ENCODE measurements around the gene DCUN1D3. TPM values are rescaled to one million over a fixed set of nuclear protein-coding genes. Genes with fewer than 3 reads are reported as not detected.

Gene DCUN1D3
- total RNA-seq, 1 experiment from 2014 or later, result 16.1 TPM

GRCh38 chr16:20812510-20812909 is 87.6 kb downstream of the DCUN1D3 start:
- Mint-ChIP-seq H3K36me3 (ENCODE audit: insufficient read depth in 1 of 3, low read depth in 3 of 3) (peaks cover 3 to 23% (median 16%) of the 10 kb centered on the region in 3 experiments; a peak in 5 of 7 replicates), H3K4me1 (peaks cover 7 to 8% of the 10 kb centered on the region in 2 experiments; a peak in 3 of 4 replicates), H3K27me3 (ENCODE audit: low read depth) (no peaks in the 10 kb centered on the region), H3K27ac (no peak overlapping the region), H3K4me3 (no peak overlapping the region), H3K9me3 (no peaks in the 10 kb centered on the region)
- no peak for TF ChIP-seq CTCF (conservative IDR thresholded peaks at IDR 0.05)
- Histone ChIP-seq H3K27ac (ENCODE audit: insufficient read length, low read depth, low read length) (no peak overlapping the region), H2AFZ (ENCODE audit: low read length) (no peak overlapping the region), H3K4me1 (ENCODE audit: insufficient read depth, low read length) (no peaks in the 10 kb centered on the region), H2BK5ac (ENCODE audit: insufficient read length, low read length) (no peak overlapping the region), H2BK120ac (ENCODE audit: low read depth, low read length, poor library complexity, severe bottlenecking) (no peak overlapping the region), H4K8ac (replicated peaks; ENCODE audit: insufficient read length, low read depth, low read length) (no peak overlapping the region), H3K23ac (ENCODE audit: insufficient read length, low read depth, low read length) (no peak overlapping the region), H4K91ac (ENCODE audit: insufficient read length, low read depth, low read length) (no peak overlapping the region), H2BK15ac (ENCODE audit: low read depth, low read length) (no peak overlapping the region), H2BK20ac (ENCODE audit: low read depth, low read length, poor library complexity, severe bottlenecking) (no peak overlapping the region), H4K5ac (ENCODE audit: insufficient read length, low read depth, low read length) (no peak overlapping the region), H3K4me2 (ENCODE audit: insufficient read depth, insufficient read length, low read length) (no peak overlapping the region), H3K79me2 (ENCODE audit: insufficient read depth, low read length) (no peaks in the 10 kb centered on the region), H4K20me1 (ENCODE audit: control insufficient read depth, insufficient read depth, insufficient read length) (no peaks in the 10 kb centered on the region), H2AK5ac (ENCODE audit: insufficient read length, low read length) (no peak overlapping the region), H3K27me3 (ENCODE audit: insufficient read depth, low read length) (no peaks in the 10 kb centered on the region), H2BK12ac (ENCODE audit: insufficient read length, low read depth, low read length) (no peak overlapping the region), H3K4ac (ENCODE audit: low read depth, low read length) (no peak overlapping the region), H3K18ac (ENCODE audit: insufficient read length, low read depth, low read length) (no peak overlapping the region), H3K9me3 (ENCODE audit: control insufficient read depth, low read depth, low read length) (no peaks in the 10 kb centered on the region), H3K9ac (ENCODE audit: extremely low read depth, insufficient read length, low read length) (no peak overlapping the region), H3K23me2 (ENCODE audit: insufficient read length, low read depth, low read length, poor library complexity, severe bottlenecking) (no peaks in the 10 kb centered on the region), H3T11ph (ENCODE audit: low read length) (no peak overlapping the region), H3K56ac (ENCODE audit: insufficient read length, low read depth, low read length) (no peak overlapping the region), H3K79me1 (ENCODE audit: insufficient read depth, low read depth, low read length, poor library complexity, severe bottlenecking) (no peaks in the 10 kb centered on the region), H3K14ac (ENCODE audit: insufficient read depth, low read length) (no peak overlapping the region)
- no peak for DNase-seq
- WGBS (ENCODE audit: extremely low coverage, insufficient read length, low lambda C conversion rate), result no CpG with 5 or more reads among the region's 2 CpGs
